GM12878 (cell line): ENCODE data around the gene CD38. TPM values are rescaled to one million over a fixed set of nuclear protein-coding genes. Genes with fewer than 3 reads are reported as not detected.

Source experiments
- ATAC-seq: fragments of 200-7000 bp; cut with Tn5 transposase; 3 replicates; pipeline ENCODE4 v1.9.1; 2020; ENCODE audit warnings: mild to moderate bottlenecking, moderate library complexity
- BruUV-seq: library from RNA; stranded (reverse); fragments of 400-500 nt; replicated peaks from 2 replicates; lab custom pipeline; 2021; lab: Mats Ljungman, UMichigan
- CTCF ChIA-PET: fragments of 300-600 bp; sonication (Branson Sonifier 250); formaldehyde crosslinking; extraction: SDS; loops from one replicate; lab custom pipeline; 2021; ENCODE audit warnings: inconsistent platforms; lab: Yijun Ruan, JAX
- POLR2A ChIA-PET: fragments of 350-600 bp; formaldehyde crosslinking; extraction: SDS; loops from one replicate; lab custom pipeline; 2021; ENCODE audit warnings: inconsistent platforms; lab: Charles Lee
- RAD21 ChIA-PET: fragments of 300-600 bp; sonication (Branson Sonifier 250); formaldehyde crosslinking; loops from one replicate; lab custom pipeline; 2023; ENCODE audit warnings: antibody characterized with exemption; ENCODE audit not compliant: unreplicated experiment; lab: Charles Lee
- SMC1A ChIA-PET: fragments of 300-600 bp; sonication (Branson Sonifier 250); formaldehyde crosslinking; loops from one replicate; lab custom pipeline; 2023; ENCODE audit not compliant: unreplicated experiment, uncharacterized antibody; lab: Charles Lee
- DNase-seq: peaks from one replicate; pipeline ENCODE4 v3.0.0-alpha.2; 2011; ENCODE audit warnings: low read depth, low spot score
- FAIRE-seq: peaks from 3 replicates; lab custom pipeline; 2011; peaks lifted over from hg19 to GRCh38; lab: Jason Lieb, UNC
- H2AFZ ChIP-seq: 2 replicates; pipeline ENCODE4 v1.6.0; 2011; ENCODE audit warnings: low read depth, low read length, control low read depth; ENCODE audit not compliant: control insufficient read depth
- H3K27ac ChIP-seq: 2 replicates; pipeline ENCODE4 v1.5.1; 2011; ENCODE audit warnings: control low read depth; ENCODE audit not compliant: control insufficient read depth, insufficient read depth
- H3K27me3 ChIP-seq, 2 experiments: replicated peaks in 1 of 2; 2 replicates each; pipeline versions ENCODE4 v1.6.0 to v1.6.1; 2011; ENCODE audit warnings: low read length in 1 of 2; ENCODE audit not compliant: control insufficient read depth in 2 of 2, insufficient read depth in 2 of 2
- H3K36me3 ChIP-seq, 2 experiments: 2 replicates each; pipeline ENCODE4 v1.5.1; 2011; ENCODE audit warnings: low read length in 1 of 2; ENCODE audit not compliant: control insufficient read depth in 2 of 2, insufficient read depth in 2 of 2
- H3K4me1 ChIP-seq: 2 replicates; pipeline ENCODE4 v1.6.1; 2011; ENCODE audit warnings: mild to moderate bottlenecking, low read length, moderate library complexity, mixed read lengths; ENCODE audit not compliant: control insufficient read depth, insufficient read depth
- H3K4me2 ChIP-seq: 2 replicates; pipeline ENCODE4 v1.6.0; 2011; ENCODE audit warnings: control low read depth; ENCODE audit not compliant: control insufficient read depth, insufficient read depth
- H3K4me3 ChIP-seq: fragments of 200-600 bp; sonication (generic); 2 replicates; pipeline ENCODE4 v1.5.1; 2016
- H3K79me2 ChIP-seq: 2 replicates; pipeline ENCODE4 v1.6.0; 2011; ENCODE audit warnings: low read length; ENCODE audit not compliant: control insufficient read depth, insufficient read depth
- H3K9ac ChIP-seq: 2 replicates; pipeline ENCODE4 v1.8.0; 2011; ENCODE audit warnings: low read length, control low read depth, mixed read lengths; ENCODE audit not compliant: control insufficient read depth, insufficient read depth
- H3K9me3 ChIP-seq: replicated peaks from 3 replicates; pipeline ENCODE4 v1.5.1; 2011; ENCODE audit warnings: mild to moderate bottlenecking, low read length; ENCODE audit not compliant: control insufficient read depth, insufficient read depth
- H4K20me1 ChIP-seq: 2 replicates; pipeline ENCODE4 v1.6.0; 2011; ENCODE audit not compliant: control insufficient read depth, insufficient read depth
- ASH2L ChIP-seq: fragments of 300-600, 200-600 bp; sonication (generic); IDR thresholded peaks from 2 replicates; pipeline ENCODE4 v1.6.1; 2017; ENCODE audit warnings: low read depth, mild to moderate bottlenecking, borderline replicate concordance
- HDAC6 ChIP-seq: fragments of 200-600 bp; sonication (generic); IDR thresholded peaks from one replicate; pipeline ENCODE4 v1.8.0; 2017; ENCODE audit warnings: antibody characterized with exemption; ENCODE audit not compliant: unreplicated experiment
- JUND ChIP-seq: IDR thresholded peaks from 2 replicates; pipeline ENCODE4 v1.6.1; 2012; ENCODE audit warnings: low read depth, mild to moderate bottlenecking, low read length, improper control_type of control experiment, moderate library complexity
- POLR2AphosphoS2 ChIP-seq: IDR thresholded peaks from 2 replicates; pipeline ENCODE4 v1.6.1; 2011; ENCODE audit warnings: low read depth, mild to moderate bottlenecking, low read length, improper control_type of control experiment, moderate library complexity
- POU2F2 ChIP-seq: IDR thresholded peaks from 3 replicates; pipeline ENCODE4 v1.6.1; 2011; ENCODE audit warnings: low read depth, mild to moderate bottlenecking, low read length, borderline replicate concordance
- RAD51 ChIP-seq: fragments of 450-650 bp; IDR thresholded peaks from 2 replicates; pipeline ENCODE4 v1.6.1; 2016; ENCODE audit warnings: moderate library complexity, mild to moderate bottlenecking, inconsistent platforms
- RFX5 ChIP-seq: IDR thresholded peaks from 2 replicates; pipeline ENCODE4 v1.6.1; 2011; ENCODE audit warnings: low read depth, low read length, improper control_type of control experiment
- RUNX3 ChIP-seq: IDR thresholded peaks from 2 replicates; pipeline ENCODE4 v1.6.1; 2012; ENCODE audit warnings: low read length, inconsistent platforms
- SMAD1 ChIP-seq: fragments of 450-650 bp; IDR thresholded peaks from 2 replicates; pipeline ENCODE4 v1.6.1; 2018; ENCODE audit warnings: mild to moderate bottlenecking, low read depth; ENCODE audit not compliant: partially characterized antibody
- SMC3 ChIP-seq: IDR thresholded peaks from 2 replicates; pipeline ENCODE4 v1.6.1; 2011; ENCODE audit warnings: low read length, improper control_type of control experiment, borderline replicate concordance
- WRNIP1 ChIP-seq: IDR thresholded peaks from 2 replicates; pipeline ENCODE4 v1.6.1; 2011; ENCODE audit warnings: low read depth, low read length, improper control_type of control experiment, borderline replicate concordance
- YBX1 ChIP-seq: fragments of 450-650 bp; IDR thresholded peaks from 2 replicates; pipeline ENCODE4 v1.6.1; 2016; ENCODE audit warnings: antibody characterized with exemption
- ZNF24 ChIP-seq: fragments of 450-650 bp; IDR thresholded peaks from 2 replicates; pipeline ENCODE4 v1.6.1; 2017; ENCODE audit warnings: antibody characterized with exemption, mild to moderate bottlenecking
- ZNF274 ChIP-seq: IDR thresholded peaks from one replicate; pipeline ENCODE4 v1.8.0; 2011; ENCODE audit not compliant: insufficient read length, insufficient read depth
- WGBS: methylation state at CpG from one replicate; pipeline ENCODE4 v1.1.6; 2016; ENCODE audit warnings: low lambda C conversion rate; ENCODE audit not compliant: insufficient replicate concordance, insufficient coverage; ENCODE audit errors: missing lambda C conversion rate; 5-methylcytosine and 5-hydroxymethylcytosine counted together
- in situ Hi-C: fragments of 300-500 bp; cut with MboI; formaldehyde crosslinking; loops from 9 replicates; pipeline ENCODE4 v1.14.3; 2018; ENCODE audit warnings: mixed read lengths
- intact Hi-C: fragments of 100-400 bp; cut with micrococcal nuclease; formaldehyde crosslinking; loops from one replicate; pipeline ENCODE4 v1.14.2; 2022; ENCODE audit not compliant: unreplicated experiment
- polyA plus RNA-seq, 11 experiments: library from polyadenylated mRNA; depleted of rRNA in 4 of 11; unstranded in 6 of 11; stranded (reverse) in 5 of 11; fragments of >200 nt; fragmentation: Nextera tagmentation in 4 of 11; fragmentation: Illumina TruSeq in 1 of 11; extraction: Ambion mirVana in 4 of 11; extraction: Trizol in 1 of 11; gene quantifications; 1 replicate in 1 of 11; 2 replicates in 10 of 11; pipeline versions ENCODE4 v1.2.1 to v1.2.3, GENCODE V29; 2011 to 2016; ENCODE audit warnings: inconsistent platforms in 2 of 11, missing spikeins in 2 of 11, low read depth in 1 of 11
- total RNA-seq, 4 experiments: library from RNA; depleted of rRNA in 3 of 4; stranded (reverse); fragments of >200 nt in 3 of 4; fragmentation: Illumina TruSeq in 1 of 4; extraction: Trizol in 1 of 4; gene quantifications; 2 replicates each; pipeline versions ENCODE4 v1.2.1 to v1.2.3, GENCODE V29; 2013 to 2021
- TF ChIP-seq, protein P1 (sequence below): fragments of 450-650 bp; IDR thresholded peaks from 2 replicates; pipeline ENCODE4 v1.6.1; 2017; ENCODE audit warnings: antibody characterized with exemption, mild to moderate bottlenecking, moderate library complexity

CD38 gene
- total and polyA plus RNA-seq, 10 of the 15 experiments (the other 5 are each of a cell fraction or from before 2014, with no cell fraction given), result 3.5 to 39.8 (median 12.7) TPM

DNA sequence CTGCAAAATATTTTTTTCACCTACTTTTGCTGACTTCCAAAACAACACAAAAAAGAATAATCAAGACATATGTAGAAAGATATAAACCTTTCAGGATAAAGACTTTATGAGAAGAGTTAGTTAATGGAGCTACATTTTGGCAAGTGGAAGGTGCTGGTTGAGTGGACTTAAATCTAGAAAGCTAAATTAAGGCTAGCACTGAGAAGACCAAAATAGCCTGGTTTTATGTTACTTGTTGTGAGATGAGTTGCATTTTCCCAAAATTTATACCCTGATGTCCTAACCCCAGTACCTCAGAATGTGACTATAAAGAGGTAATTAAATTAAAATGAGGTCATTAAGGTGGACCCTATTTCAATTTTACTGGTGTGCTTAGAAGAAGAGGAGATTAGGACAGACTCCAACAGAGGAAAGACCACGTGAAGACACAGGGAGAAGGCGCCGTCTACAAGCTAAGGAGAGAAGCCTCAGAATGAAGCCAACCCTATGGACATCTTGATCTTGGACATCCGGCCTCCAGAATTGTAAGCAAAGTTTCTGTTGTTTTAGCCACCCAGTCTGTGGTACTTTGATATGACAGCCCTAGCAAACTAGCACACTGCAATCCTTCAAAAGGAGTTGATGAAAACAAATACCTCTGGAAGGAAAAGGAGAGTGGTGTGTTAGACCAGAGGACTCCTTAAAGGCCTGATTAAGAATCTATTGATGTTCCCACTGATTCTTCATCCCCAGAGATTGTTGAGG, 93.0 kb downstream of the CD38 start:
- Histone ChIP-seq H3K27me3 (no peaks in the 10 kb centered on the region), H3K4me3 (no peak overlapping the region), H3K9me3 (peaks cover under 1% of the 10 kb centered on the region; the same call in 1 of the 3 replicates), H3K4me2 (no peak overlapping the region), H2AFZ (no peak overlapping the region), H3K79me2 (no peaks in the 10 kb centered on the region), H3K36me3 (no peaks in the 10 kb centered on the region), H3K9ac (no peak overlapping the region), H3K4me1 (no peaks in the 10 kb centered on the region), H4K20me1 (no peaks in the 10 kb centered on the region), H3K27ac (no peak overlapping the region)
- SMC1A ChIA-PET, result interaction anchor here (1.0 to 2.2 kb wide), 7 partner anchors 10 to 65 kb away, joined by 3 to 12 read pairs (median 5); no protein-coding TSS in a partner anchor
- no peak for DNase-seq
- in situ Hi-C loops (no loop called here), intact Hi-C loops (no loop called here)
- CTCF ChIA-PET, result interaction anchor here (0.9 to 2.5 kb wide), 6 partner anchors 9 to 114 kb away, joined by 3 to 15 read pairs (median 4); no protein-coding TSS in a partner anchor
- RAD21 ChIA-PET, result interaction anchor here (0.9 to 1.7 kb wide), 3 partner anchors 12 to 78 kb away, joined by 3 to 5 read pairs (median 3); no protein-coding TSS in a partner anchor
- BruUV-seq, result no TSS peak
- ATAC-seq, result no peak
- FAIRE-seq, result no peak
- POLR2A ChIA-PET, result interaction anchor here (0.6 kb wide), 1 partner anchor 117 kb away, joined by 3 read pairs; no protein-coding TSS in a partner anchor
- 66% methylated on average over 4 of the region's 4 CpGs for WGBS
- no peak for TF ChIP-seq YBX1
- no peak for TF ChIP-seq RFX5
- TF ChIP-seq WRNIP1, result no peak
- no peak for TF ChIP-seq RUNX3
- no peak for TF ChIP-seq POU2F2
- TF ChIP-seq ZNF24, result no peak
- TF ChIP-seq ASH2L, result no peak
- TF ChIP-seq SMC3, result no peak
- no peak for TF ChIP-seq RAD51
- TF ChIP-seq SMAD1, result no peak
- TF ChIP-seq JUND, result no peak
- no peak for TF ChIP-seq POLR2AphosphoS2
- no peak for TF ChIP-seq ZNF274
- no peak for TF ChIP-seq HDAC6
- TF ChIP-seq, protein P1, sequence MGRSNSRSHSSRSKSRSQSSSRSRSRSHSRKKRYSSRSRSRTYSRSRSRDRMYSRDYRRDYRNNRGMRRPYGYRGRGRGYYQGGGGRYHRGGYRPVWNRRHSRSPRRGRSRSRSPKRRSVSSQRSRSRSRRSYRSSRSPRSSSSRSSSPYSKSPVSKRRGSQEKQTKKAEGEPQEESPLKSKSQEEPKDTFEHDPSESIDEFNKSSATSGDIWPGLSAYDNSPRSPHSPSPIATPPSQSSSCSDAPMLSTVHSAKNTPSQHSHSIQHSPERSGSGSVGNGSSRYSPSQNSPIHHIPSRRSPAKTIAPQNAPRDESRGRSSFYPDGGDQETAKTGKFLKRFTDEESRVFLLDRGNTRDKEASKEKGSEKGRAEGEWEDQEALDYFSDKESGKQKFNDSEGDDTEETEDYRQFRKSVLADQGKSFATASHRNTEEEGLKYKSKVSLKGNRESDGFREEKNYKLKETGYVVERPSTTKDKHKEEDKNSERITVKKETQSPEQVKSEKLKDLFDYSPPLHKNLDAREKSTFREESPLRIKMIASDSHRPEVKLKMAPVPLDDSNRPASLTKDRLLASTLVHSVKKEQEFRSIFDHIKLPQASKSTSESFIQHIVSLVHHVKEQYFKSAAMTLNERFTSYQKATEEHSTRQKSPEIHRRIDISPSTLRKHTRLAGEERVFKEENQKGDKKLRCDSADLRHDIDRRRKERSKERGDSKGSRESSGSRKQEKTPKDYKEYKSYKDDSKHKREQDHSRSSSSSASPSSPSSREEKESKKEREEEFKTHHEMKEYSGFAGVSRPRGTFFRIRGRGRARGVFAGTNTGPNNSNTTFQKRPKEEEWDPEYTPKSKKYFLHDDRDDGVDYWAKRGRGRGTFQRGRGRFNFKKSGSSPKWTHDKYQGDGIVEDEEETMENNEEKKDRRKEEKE, result no peak
